H1 (cell line): ENCODE data around the gene DNMT3B. TPM values are rescaled to one million over a fixed set of nuclear protein-coding genes. Genes with fewer than 3 reads are reported as not detected.
A peak's percentile ranks its signal among the peaks of the same experiment; 100 is the strongest.

Experiments
- CTCF ChIA-PET: fragments of 300-600 bp; sonication (Branson Sonifier 250); formaldehyde crosslinking; loops from one replicate; lab custom pipeline; 2021; ENCODE audit not compliant: partially characterized antibody; lab: Charles Lee
- POLR2A ChIA-PET: fragments of 300-600 bp; sonication (Branson Sonifier 250); formaldehyde crosslinking; loops from one replicate; lab custom pipeline; 2021; ENCODE audit warnings: inconsistent platforms; ENCODE audit not compliant: partially characterized antibody; lab: Charles Lee
- DNase-seq, 2 experiments: peaks; one replicate each; pipeline versions ENCODE4 v3.0.0 to v3.0.0-alpha.2; 2010 to 2022; ENCODE audit warnings: low spot score in 2 of 2, low read depth in 1 of 2, mixed read lengths in 1 of 2
- FAIRE-seq: peaks from 2 replicates; lab custom pipeline; 2011; peaks lifted over from hg19 to GRCh38; lab: Jason Lieb, UNC
- H2AFZ ChIP-seq: 2 replicates; pipeline ENCODE4 v1.8.1; 2012; ENCODE audit warnings: low read length, inconsistent platforms
- H2AK5ac ChIP-seq: 2 replicates; pipeline ENCODE4 v1.6.1; 2013; ENCODE audit warnings: low read depth, low read length
- H2BK120ac ChIP-seq: replicated peaks from 2 replicates; pipeline ENCODE3; 2013; ENCODE audit warnings: low read depth, low read length, inconsistent platforms
- H2BK12ac ChIP-seq: 2 replicates; pipeline ENCODE4 v1.6.1; 2013; ENCODE audit warnings: low read depth, low read length
- H2BK15ac ChIP-seq: 2 replicates; pipeline ENCODE4 v1.6.1; 2013; ENCODE audit warnings: low read length
- H2BK20ac ChIP-seq: 2 replicates; pipeline ENCODE4 v1.6.1; 2013; ENCODE audit warnings: low read length
- H2BK5ac ChIP-seq: 2 replicates; pipeline ENCODE4 v1.6.1; 2013; ENCODE audit warnings: low read depth, low read length
- H3K14ac ChIP-seq: 2 replicates; pipeline ENCODE4 v1.6.1; 2013; ENCODE audit warnings: inconsistent platforms; ENCODE audit not compliant: insufficient read length
- H3K18ac ChIP-seq: 2 replicates; pipeline ENCODE4 v1.6.1; 2013; ENCODE audit warnings: low read length; ENCODE audit errors: extremely low read depth
- H3K23ac ChIP-seq: 2 replicates; pipeline ENCODE4 v1.6.1; 2013; ENCODE audit warnings: inconsistent platforms; ENCODE audit not compliant: insufficient read length
- H3K23me2 ChIP-seq: 2 replicates; pipeline ENCODE4 v1.6.1; 2013; ENCODE audit warnings: low read depth, low read length
- H3K27ac ChIP-seq: 2 replicates; pipeline ENCODE4 v1.6.1; 2011; ENCODE audit warnings: low read depth, low read length, inconsistent platforms
- H3K27me3 ChIP-seq, 4 experiments: replicated peaks in 1 of 4; 1 replicate in 1 of 4; 2 replicates in 3 of 4; pipeline versions ENCODE4 v1.6.1 to v1.8.1; 2011 to 2013; ENCODE audit warnings: low read length in 3 of 4, mild to moderate bottlenecking in 3 of 4, inconsistent platforms in 2 of 4, mixed read lengths in 2 of 4, moderate library complexity in 1 of 4; ENCODE audit not compliant: control insufficient read depth in 3 of 4, insufficient read depth in 3 of 4; ENCODE audit errors: extremely low read depth in 1 of 4
- H3K36me3 ChIP-seq, 4 experiments: 2 replicates each; pipeline versions ENCODE4 v1.6.1 to v1.8.1; 2011 to 2013; ENCODE audit warnings: mild to moderate bottlenecking in 4 of 4, low read length in 3 of 4, moderate library complexity in 2 of 4, control low read depth in 1 of 4, inconsistent platforms in 1 of 4; ENCODE audit not compliant: insufficient read depth in 4 of 4, control insufficient read depth in 2 of 4
- H3K4ac ChIP-seq: replicated peaks from 2 replicates; pipeline ENCODE3; 2013; ENCODE audit warnings: low read length, low read depth, mixed read lengths, inconsistent platforms; ENCODE audit not compliant: insufficient read length
- H3K4me1 ChIP-seq, 4 experiments: replicated peaks in 1 of 4; 1 replicate in 1 of 4; 2 replicates in 3 of 4; pipeline versions ENCODE4 v1.6.1 to v1.8.1; 2011 to 2013; ENCODE audit warnings: low read length in 3 of 4, inconsistent platforms in 2 of 4, mixed read lengths in 1 of 4; ENCODE audit not compliant: insufficient read depth in 4 of 4, control insufficient read depth in 3 of 4
- H3K4me2 ChIP-seq, 2 experiments: 2 replicates each; pipeline versions ENCODE4 v1.6.1 to v1.8.1; 2011 to 2013; ENCODE audit warnings: low read depth in 2 of 2, low read length in 2 of 2, control low read depth in 1 of 2, inconsistent platforms in 1 of 2, mild to moderate bottlenecking in 1 of 2; ENCODE audit not compliant: insufficient read depth in 1 of 2
- H3K4me3 ChIP-seq, 4 experiments: fragments of 200-600, 300-600 bp in 1 of 4; sonication (generic), shearing (Covaris generic), sonication (Bioruptor Twin) in 1 of 4; 2 replicates each; pipeline versions ENCODE4 v1.5.1 to v1.8.1; 2011 to 2016; ENCODE audit warnings: low read length in 4 of 4, low read depth in 3 of 4, control low read depth in 2 of 4, inconsistent platforms in 2 of 4, mild to moderate bottlenecking in 2 of 4, mixed read lengths in 1 of 4, moderate library complexity in 1 of 4; ENCODE audit not compliant: insufficient read depth in 2 of 4; ENCODE audit errors: extremely low read depth in 1 of 4
- H3K56ac ChIP-seq: replicated peaks from 2 replicates; pipeline ENCODE3; 2013; ENCODE audit warnings: low read depth, mild to moderate bottlenecking, mixed read lengths, low read length, inconsistent platforms; ENCODE audit not compliant: insufficient read length
- H3K79me1 ChIP-seq: 2 replicates; pipeline ENCODE4 v1.6.1; 2013; ENCODE audit warnings: low read depth, low read length, control low read depth
- H3K79me2 ChIP-seq, 2 experiments: 2 replicates each; pipeline versions ENCODE4 v1.6.1 to v1.8.1; 2012 to 2013; ENCODE audit warnings: low read length in 2 of 2, mild to moderate bottlenecking in 2 of 2, inconsistent platforms in 1 of 2; ENCODE audit not compliant: insufficient read depth in 2 of 2, control insufficient read depth in 1 of 2
- H3K9ac ChIP-seq, 4 experiments: replicated peaks in 1 of 4; 1 replicate in 1 of 4; 2 replicates in 3 of 4; pipeline versions ENCODE4 v1.6.1 to v1.8.1; 2011 to 2013; ENCODE audit warnings: low read depth in 3 of 4, low read length in 3 of 4, control low read depth in 2 of 4, mild to moderate bottlenecking in 2 of 4, moderate library complexity in 2 of 4, inconsistent platforms in 1 of 4; ENCODE audit errors: extremely low read depth in 1 of 4
- H3K9me3 ChIP-seq, 2 experiments: 2 replicates each; pipeline versions ENCODE4 v1.6.1 to v1.8.1; 2012 to 2013; ENCODE audit warnings: mild to moderate bottlenecking in 2 of 2, moderate library complexity in 2 of 2, control low read depth in 1 of 2, inconsistent platforms in 1 of 2, low read depth in 1 of 2, low read length in 1 of 2, mixed read lengths in 1 of 2; ENCODE audit not compliant: insufficient read depth in 2 of 2
- H4K20me1 ChIP-seq, 2 experiments: replicated peaks in 1 of 2; 2 replicates each; pipeline versions ENCODE3 to v1.8.1; 2011 to 2013; ENCODE audit warnings: inconsistent platforms in 2 of 2, low read length in 2 of 2, mild to moderate bottlenecking in 1 of 2; ENCODE audit not compliant: insufficient read depth in 2 of 2, control insufficient read depth in 1 of 2
- H4K5ac ChIP-seq: 2 replicates; pipeline ENCODE4 v1.6.1; 2013; ENCODE audit warnings: low read length, low read depth, mixed read lengths, inconsistent platforms; ENCODE audit not compliant: insufficient read length
- H4K8ac ChIP-seq: 2 replicates; pipeline ENCODE4 v1.8.0; 2013; ENCODE audit warnings: mild to moderate bottlenecking, moderate library complexity, low read length, inconsistent platforms; ENCODE audit not compliant: insufficient read depth; ENCODE audit errors: extremely low read depth
- H4K91ac ChIP-seq: replicated peaks from 2 replicates; pipeline ENCODE3; 2013; ENCODE audit warnings: low read length, mixed read lengths, inconsistent platforms; ENCODE audit not compliant: insufficient read length
- HDAC2 ChIP-seq, 2 experiments: fragments of 300-600 bp in 1 of 2; sonication (generic) in 1 of 2; IDR thresholded peaks; 2 replicates each; pipeline ENCODE4 v1.6.1; 2011 to 2012; ENCODE audit warnings: low read depth in 2 of 2, low read length in 2 of 2, mild to moderate bottlenecking in 2 of 2, moderate library complexity in 2 of 2, borderline replicate concordance in 1 of 2, inconsistent platforms in 1 of 2
- KDM5A ChIP-seq: fragments of 200-600 bp; IDR thresholded peaks from 2 replicates; pipeline ENCODE4 v1.7.1; 2012; ENCODE audit warnings: mild to moderate bottlenecking, low read length, inconsistent platforms, mixed read lengths
- RBBP5 ChIP-seq: IDR thresholded peaks from 2 replicates; pipeline ENCODE4 v1.7.1; 2012; ENCODE audit warnings: low read depth, mild to moderate bottlenecking, inconsistent platforms, low read length, moderate library complexity, borderline replicate concordance
- SIN3A ChIP-seq, 2 experiments: IDR thresholded peaks in 1 of 2; conservative IDR thresholded peaks in 1 of 2; 2 replicates each; pipeline ENCODE4 v1.6.1; 2011 to 2012; ENCODE audit warnings: low read length in 2 of 2, improper control_type of control experiment in 1 of 2, low read depth in 1 of 2, mild to moderate bottlenecking in 1 of 2
- SIRT6 ChIP-seq: IDR thresholded peaks from one replicate; pipeline ENCODE4 v1.7.1; 2012; ENCODE audit warnings: low read length, inconsistent platforms
- WGBS, 2 experiments: shearing (Covaris generic) in 1 of 2; methylation state at CpG; one replicate each; pipeline versions ENCODE4 v1.1.6 to v1.1.7; 2013 to 2015; ENCODE audit warnings: low lambda C conversion rate in 2 of 2, mixed read lengths in 2 of 2, inconsistent platforms in 1 of 2, low coverage in 1 of 2, missing lambda C conversion rate in 1 of 2; ENCODE audit not compliant: insufficient replicate concordance in 2 of 2, insufficient coverage in 1 of 2, insufficient read length in 1 of 2; ENCODE audit errors: extremely low coverage in 1 of 2, missing lambda C conversion rate in 1 of 2; 5-methylcytosine and 5-hydroxymethylcytosine counted together
- polyA plus RNA-seq, 7 experiments: library from polyadenylated mRNA; depleted of rRNA in 3 of 7; stranded (reverse) in 5 of 7; unstranded in 2 of 7; fragments of >200 nt in 5 of 7; fragments of 200-250 nt in 2 of 7; gene quantifications; 1 replicate in 5 of 7; 2 replicates in 1 of 7; 4 replicates in 1 of 7; pipeline versions ENCODE4 v1.2.1 to v1.2.3, GENCODE V29; 2011 to 2013; ENCODE audit warnings: missing spikeins in 2 of 7, mixed read lengths in 2 of 7
- total RNA-seq: library from RNA; stranded (reverse); fragmentation: NEBNext Ultra II Directional; extraction: Animal tissue kit (Norgen Biotek cat#: 25700); gene quantifications from 2 replicates; pipeline ENCODE4 v1.2.1, GENCODE V29; 2021

Gene DNMT3B
- total and polyA plus RNA-seq, 2 of the 8 experiments (the other 6 are each of a cell fraction or from before 2014, with no cell fraction given) = 433 to 1,016 TPM

DNA sequence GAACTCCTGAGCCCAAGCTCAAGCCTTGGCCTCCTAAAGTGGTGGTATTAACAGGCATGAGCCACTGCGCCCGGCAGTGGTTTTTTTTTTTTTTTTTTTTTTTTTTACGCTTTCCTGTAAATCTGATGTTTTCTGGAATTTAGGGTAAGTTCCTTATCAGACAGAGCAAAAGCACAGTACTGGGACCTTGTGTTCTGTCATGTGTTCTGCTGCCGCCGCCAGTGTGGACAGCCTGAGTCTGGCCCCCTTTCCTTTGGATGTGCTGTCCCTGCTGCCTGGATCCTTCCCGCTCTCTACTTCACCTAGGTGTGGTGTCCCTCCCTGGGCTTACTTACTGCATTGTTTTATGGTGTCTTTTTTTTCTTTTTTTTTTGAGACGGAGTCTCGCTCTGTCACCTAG is 11.7 kb downstream of the DNMT3B start:
- H3K27me3 ChIP-seq = no peaks in the 10 kb centered on the region
- DNase-seq (no peak), FAIRE-seq (no peak)
- no peak overlapping the region for H2BK5ac ChIP-seq
- no peak overlapping the region for H4K5ac ChIP-seq
- no peak overlapping the region for H3K56ac ChIP-seq
- no peak overlapping the region for H2AK5ac ChIP-seq
- peaks cover 64 to 100% of the 10 kb centered on the region in 2 experiments for H3K79me2 ChIP-seq
- H4K91ac ChIP-seq = no peak overlapping the region
- 91% methylated on average over 8 of the region's 8 CpGs; no CpG with 5 or more reads in 1 of the 2 experiments for WGBS, 2 experiments
- H3K23me2 ChIP-seq = no peaks in the 10 kb centered on the region
- no peak overlapping the region for H2BK20ac ChIP-seq
- H2BK15ac ChIP-seq = no peak overlapping the region
- ChIA-PET POLR2A (interaction anchor here (0.6 to 9.3 kb wide), 10 partner anchors 7 to 140 kb away, joined by 3 to 209 read pairs (median 4); partner anchors contain the start of gene DNMT3B), CTCF (interaction anchor here (0.6 to 9.4 kb wide), 6 partner anchors 10 to 688 kb away, joined by 3 to 221 read pairs (median 8); partner anchors contain the start of genes C20orf203 and COMMD7)
- no peak overlapping the region for H4K8ac ChIP-seq
- H4K20me1 ChIP-seq = peaks cover 52 to 59% of the 10 kb centered on the region in 2 experiments
- peak overlapping the region in 1 of 2 experiments; percentile 48; a peak in 2 of 4 replicates for H3K4me2 ChIP-seq
- no peak overlapping the region for H3K18ac ChIP-seq
- H3K23ac ChIP-seq = no peak overlapping the region
- peaks cover 5% of the 10 kb centered on the region for H3K79me1 ChIP-seq
- no peak overlapping the region for H2BK12ac ChIP-seq
- H2AFZ ChIP-seq = no peak overlapping the region
- H3K4me1 ChIP-seq = peaks cover 15 to 37% (median 24%) of the 10 kb centered on the region in 4 experiments
- H3K27ac ChIP-seq = no peak overlapping the region
- no peak overlapping the region for H3K4me3 ChIP-seq
- H3K9ac ChIP-seq = no peak overlapping the region
- no peak overlapping the region for H3K14ac ChIP-seq
- H3K9me3 ChIP-seq = no peaks in the 10 kb centered on the region
- peaks cover 6 to 86% (median 16%) of the 10 kb centered on the region in 4 experiments for H3K36me3 ChIP-seq
- no peak overlapping the region for H2BK120ac ChIP-seq
- H3K4ac ChIP-seq = no peak overlapping the region
- no peak for TF ChIP-seq SIN3A (conservative IDR thresholded peaks at IDR 0.05 in 1 of 2, IDR thresholded peaks at IDR 0.05 in 1 of 2; ENCODE audit: low read depth in 1 of 2, low read length in 2 of 2)
- TF ChIP-seq KDM5A = no peak
- no peak for TF ChIP-seq RBBP5
- TF ChIP-seq SIRT6 = no peak
- no peak for TF ChIP-seq HDAC2 (IDR thresholded peaks at IDR 0.05; ENCODE audit: borderline replicate concordance in 1 of 2, low read depth in 2 of 2, low read length in 2 of 2)
